Spinal cord (tissue), 10 donors: ENCODE data around the gene MYL4. TPM values are rescaled to one million over a fixed set of nuclear protein-coding genes. Genes with fewer than 3 reads are reported as not detected.

ENCODE experiments used
- DNase-seq, 6 donors: peaks; one replicate each; pipeline versions ENCODE4 v3.0.0 to v3.0.0-alpha.2; 2013 to 2015; ENCODE audit warnings: low spot score in 6 of 6, low read depth in 4 of 6
- H3K27ac ChIP-seq: one replicate; pipeline ENCODE4 v1.5.1; 2013; ENCODE audit warnings: low read depth, low read length, control low read depth
- H3K27me3 ChIP-seq: one replicate; pipeline ENCODE4 v1.6.1; 2013; ENCODE audit warnings: low read length; ENCODE audit not compliant: control insufficient read depth, insufficient read depth
- H3K36me3 ChIP-seq: one replicate; pipeline ENCODE4 v1.6.1; 2013; ENCODE audit warnings: low read length; ENCODE audit not compliant: control insufficient read depth, insufficient read depth
- H3K4me1 ChIP-seq: one replicate; pipeline ENCODE4 v1.6.1; 2013; ENCODE audit warnings: low read length; ENCODE audit not compliant: control insufficient read depth, insufficient read depth
- H3K4me3 ChIP-seq: one replicate; pipeline ENCODE4 v1.5.1; 2013; ENCODE audit warnings: low read depth, low read length, control low read depth
- H3K9me3 ChIP-seq: one replicate; pipeline ENCODE4 v1.6.1; 2013; ENCODE audit warnings: low read length; ENCODE audit not compliant: control insufficient read depth, insufficient read depth
- WGBS: methylation state at CpG from one replicate; pipeline ENCODE4 v1.1.5; 2013; ENCODE audit warnings: missing lambda C conversion rate; ENCODE audit not compliant: insufficient coverage; 5-methylcytosine and 5-hydroxymethylcytosine counted together
- polyA plus RNA-seq, 2 donors: library from polyadenylated mRNA; unstranded; fragments of 120-200 nt; gene quantifications; one replicate each; pipeline ENCODE4 v1.2.1, GENCODE V29; 2013; ENCODE audit not compliant: insufficient read length in 2 of 2
- total RNA-seq, 2 donors: library from RNA; depleted of rRNA in 1 of 2; stranded (reverse); fragments of 120-200 nt in 1 of 2; fragments of >200 nt in 1 of 2; gene quantifications; one replicate each; pipeline versions ENCODE4 v1.2.3 to v1.2.4, GENCODE V29; 2013 to 2014
- donor health status: healthy.

Gene MYL4
- total and polyA plus RNA-seq, 4 donors: 1.5 to 12.5 (median 4.7) TPM

DNA sequence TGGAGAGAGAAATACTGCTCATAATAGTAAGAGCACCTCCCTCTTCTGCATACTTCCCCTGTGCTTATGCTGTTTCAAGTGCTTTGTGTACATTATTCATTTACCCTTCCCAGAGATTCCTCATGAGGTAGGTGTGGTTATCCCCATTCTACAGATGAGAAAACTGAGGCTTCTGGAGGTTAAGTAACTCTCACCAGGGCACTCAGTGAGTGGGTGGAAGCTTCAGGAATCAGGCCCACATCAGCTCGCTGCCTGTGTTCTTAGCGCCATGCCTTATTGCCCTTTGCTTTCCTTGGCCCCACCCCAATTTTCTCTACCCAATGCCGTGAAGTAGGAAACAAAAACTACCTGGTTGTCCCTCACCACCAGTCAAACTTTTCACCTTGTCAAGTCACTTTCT lies 26.4 kb downstream of the MYL4 start:
- Histone ChIP-seq H3K9me3 (no peaks in the 10 kb centered on the region), H3K27me3 (peaks cover under 1% of the 10 kb centered on the region), H3K4me1 (peaks cover 8% of the 10 kb centered on the region), H3K4me3 (no peak overlapping the region), H3K27ac (no peak overlapping the region), H3K36me3 (no peaks in the 10 kb centered on the region)
- whole genome bisulfite sequencing: 92% methylated on average over 3 of the region's 3 CpGs
- no peak for DNase-seq

DNA sequence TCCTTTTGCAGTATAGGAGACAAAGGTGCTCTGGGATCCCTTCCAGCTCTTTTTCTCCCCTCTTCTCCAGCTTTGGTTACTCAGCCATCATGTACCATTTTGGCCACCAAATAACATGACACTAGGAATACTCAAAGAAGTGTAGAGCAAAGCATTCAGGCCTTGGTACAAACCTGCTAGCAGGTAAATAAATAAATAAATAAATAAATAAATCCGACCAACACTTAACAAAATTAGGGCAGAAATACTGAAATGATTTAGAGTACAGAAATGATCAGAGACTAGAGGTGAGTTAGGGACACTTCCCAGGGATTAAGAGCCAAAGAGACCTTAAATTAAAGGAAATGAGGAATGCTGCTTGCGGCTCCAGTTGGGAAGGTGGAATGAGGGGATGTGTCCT lies 26.8 kb downstream of the MYL4 start:
- Histone ChIP-seq H3K36me3 (no peaks in the 10 kb centered on the region), H3K4me3 (no peak overlapping the region), H3K27me3 (no peaks in the 10 kb centered on the region), H3K27ac (no peak overlapping the region), H3K9me3 (no peaks in the 10 kb centered on the region), H3K4me1 (peaks cover 8% of the 10 kb centered on the region)
- 100% methylated on average over 1 of the region's 2 CpGs for WGBS
- no peak for DNase-seq

DNA sequence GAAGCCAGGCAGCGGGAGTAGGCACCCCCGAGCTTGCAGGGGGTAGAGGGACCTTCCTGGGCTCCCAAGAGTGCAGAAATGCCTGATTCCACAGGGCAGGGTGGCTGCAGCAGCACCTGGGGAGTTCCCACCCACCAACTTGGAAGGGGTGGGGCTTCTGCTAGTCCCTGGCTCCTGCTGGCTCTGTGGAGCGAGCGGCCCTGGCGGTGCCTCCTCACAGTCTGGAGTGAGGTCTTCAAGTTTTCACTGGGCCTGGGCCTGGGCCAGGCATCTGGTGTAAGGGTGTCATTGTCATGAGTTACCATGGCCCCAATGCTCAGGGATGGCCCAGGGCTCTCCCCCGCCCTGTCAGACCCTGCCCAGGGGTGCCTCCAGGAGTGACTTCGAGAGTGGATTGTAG lies 28.7 kb downstream of the MYL4 start:
- peaks cover 8% of the 10 kb centered on the region for H3K4me1 ChIP-seq
- H3K36me3 ChIP-seq: no peaks in the 10 kb centered on the region
- H3K27me3 ChIP-seq: no peaks in the 10 kb centered on the region
- no peak for DNase-seq
- no peak overlapping the region for H3K27ac ChIP-seq
- WGBS: 100% methylated on average over 4 of the region's 7 CpGs
- no peaks in the 10 kb centered on the region for H3K9me3 ChIP-seq
- no peak overlapping the region for H3K4me3 ChIP-seq

DNA sequence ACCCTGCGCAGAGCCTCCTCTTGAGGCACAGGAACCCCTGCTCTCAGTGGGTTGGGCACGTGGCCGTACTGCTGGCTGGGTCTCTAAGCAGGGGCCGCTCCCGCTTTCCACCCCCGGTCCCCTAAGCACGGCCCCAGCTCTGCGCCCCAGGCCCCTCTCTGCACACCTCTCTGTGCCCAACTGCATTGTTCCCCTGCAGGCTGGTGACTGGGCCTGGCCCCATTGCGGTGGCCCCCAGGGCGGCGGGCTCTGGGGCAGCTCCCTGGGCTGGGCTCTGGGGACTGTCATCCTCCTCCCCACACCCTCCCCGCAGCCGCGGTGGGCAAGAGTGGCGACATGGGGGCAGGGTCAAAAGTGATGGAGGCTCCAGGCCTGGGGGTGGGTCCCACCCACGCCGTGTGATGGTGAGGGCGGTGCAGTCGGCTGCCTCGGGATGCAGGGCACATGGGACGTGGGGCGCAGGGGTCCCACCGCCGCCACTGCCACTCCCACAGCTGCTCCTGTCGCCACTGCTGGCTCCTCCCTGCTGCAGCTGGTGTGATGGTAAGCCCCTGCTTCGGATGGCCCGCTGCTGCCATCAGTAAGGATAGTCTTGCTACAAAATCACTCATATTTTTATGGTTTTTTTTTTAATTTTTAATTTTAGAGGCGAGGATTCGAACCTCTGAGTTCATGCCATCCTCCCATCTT lies 29.3 kb downstream of the MYL4 start:
- no peaks in the 10 kb centered on the region for H3K9me3 ChIP-seq
- H3K4me1 ChIP-seq: peaks cover 8% of the 10 kb centered on the region
- H3K4me3 ChIP-seq: no peak overlapping the region
- DNase-seq: no peak
- WGBS: 88% methylated on average over 16 of the region's 29 CpGs
- no peak overlapping the region for H3K27ac ChIP-seq
- no peaks in the 10 kb centered on the region for H3K27me3 ChIP-seq
- H3K36me3 ChIP-seq: no peaks in the 10 kb centered on the region

GRCh38 chr17:47239619-47239966 lies 30.4 kb downstream of the MYL4 start:
- Histone ChIP-seq H3K9me3 (no peaks in the 10 kb centered on the region), H3K27ac (peak overlapping the region; percentile 70), H3K4me1 (peaks cover 8% of the 10 kb centered on the region), H3K4me3 (no peak overlapping the region), H3K36me3 (no peaks in the 10 kb centered on the region), H3K27me3 (no peaks in the 10 kb centered on the region)
- DNase-seq: no peak
- 70% methylated on average over 7 of the region's 7 CpGs for WGBS

DNA sequence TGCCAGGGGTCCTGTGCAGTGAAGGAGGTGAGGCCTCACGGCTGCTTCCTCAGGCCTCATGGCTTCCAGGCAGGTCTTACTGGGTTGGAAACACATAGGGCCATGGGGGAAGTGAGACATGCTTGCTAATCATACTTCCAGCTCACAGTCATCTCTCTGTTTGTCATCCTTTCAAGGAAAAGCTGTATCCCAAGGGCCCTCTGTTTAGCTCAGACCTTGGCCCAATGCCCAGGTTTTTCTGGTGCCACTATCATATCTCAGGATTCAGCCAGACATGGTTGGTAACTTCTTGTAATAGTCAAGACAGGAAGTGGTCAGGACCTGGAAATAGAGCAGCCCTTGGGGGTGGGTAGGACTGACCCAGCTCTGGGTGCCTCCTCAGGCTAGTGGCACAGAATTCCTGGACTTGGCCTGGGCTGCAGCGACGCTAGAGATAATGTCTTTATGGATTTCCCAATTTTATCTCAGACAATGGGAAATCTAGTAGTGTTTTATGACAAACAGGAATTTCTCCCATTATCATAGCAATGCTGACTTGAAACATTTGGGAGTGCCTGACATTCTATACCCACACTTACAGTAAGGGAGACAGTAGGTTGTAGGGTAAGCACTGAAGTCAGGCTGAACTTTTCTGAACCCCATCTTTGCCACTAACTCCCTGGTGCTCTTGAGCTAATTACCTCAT lies 31.0 kb downstream of the MYL4 start:
- peak overlapping the region; percentile 70 for H3K27ac ChIP-seq
- H3K9me3 ChIP-seq: no peaks in the 10 kb centered on the region
- DNase-seq: peak in 4 of 6 donors; percentile 31 to 75 (median 48)
- peaks cover 8% of the 10 kb centered on the region for H3K4me1 ChIP-seq
- WGBS: 29% methylated on average over 1 of the region's 3 CpGs
- H3K4me3 ChIP-seq: no peak overlapping the region
- H3K27me3 ChIP-seq: no peaks in the 10 kb centered on the region
- H3K36me3 ChIP-seq: no peaks in the 10 kb centered on the region

GRCh38 chr17:47240806-47241205 lies 31.7 kb downstream of the MYL4 start:
- H3K27ac ChIP-seq: no peak overlapping the region
- H3K36me3 ChIP-seq: no peaks in the 10 kb centered on the region
- no peaks in the 10 kb centered on the region for H3K27me3 ChIP-seq
- H3K4me1 ChIP-seq: peaks cover 8% of the 10 kb centered on the region
- no peak overlapping the region for H3K4me3 ChIP-seq
- H3K9me3 ChIP-seq: no peaks in the 10 kb centered on the region
- 60% methylated on average over 2 of the region's 3 CpGs for WGBS
- DNase-seq: no peak

DNA sequence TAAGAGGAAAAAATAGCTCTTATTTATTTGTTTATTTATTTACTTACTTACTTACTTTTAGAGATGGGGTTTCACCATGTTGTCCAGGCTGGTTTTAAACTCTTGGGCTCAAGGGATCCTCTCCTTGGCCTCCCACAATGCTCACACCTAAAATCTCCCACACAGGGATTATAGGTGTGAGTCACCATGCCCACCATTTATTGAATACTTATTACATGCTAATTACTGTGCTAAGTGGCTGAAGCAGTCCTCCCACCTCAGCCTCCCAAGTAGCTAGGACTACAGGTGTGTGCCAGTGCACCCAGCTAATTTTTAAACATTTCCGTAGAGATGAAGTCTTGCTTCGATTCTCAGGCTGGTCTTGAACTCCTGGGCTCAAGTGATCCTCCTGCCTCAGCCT lies 33.5 kb downstream of the MYL4 start:
- 100% methylated on average over 1 of the region's 2 CpGs for WGBS
- Histone ChIP-seq H3K27ac (no peak overlapping the region), H3K9me3 (no peaks in the 10 kb centered on the region), H3K4me3 (no peak overlapping the region), H3K4me1 (peaks cover 8% of the 10 kb centered on the region), H3K36me3 (no peaks in the 10 kb centered on the region), H3K27me3 (no peaks in the 10 kb centered on the region)
- no peak for DNase-seq

DNA sequence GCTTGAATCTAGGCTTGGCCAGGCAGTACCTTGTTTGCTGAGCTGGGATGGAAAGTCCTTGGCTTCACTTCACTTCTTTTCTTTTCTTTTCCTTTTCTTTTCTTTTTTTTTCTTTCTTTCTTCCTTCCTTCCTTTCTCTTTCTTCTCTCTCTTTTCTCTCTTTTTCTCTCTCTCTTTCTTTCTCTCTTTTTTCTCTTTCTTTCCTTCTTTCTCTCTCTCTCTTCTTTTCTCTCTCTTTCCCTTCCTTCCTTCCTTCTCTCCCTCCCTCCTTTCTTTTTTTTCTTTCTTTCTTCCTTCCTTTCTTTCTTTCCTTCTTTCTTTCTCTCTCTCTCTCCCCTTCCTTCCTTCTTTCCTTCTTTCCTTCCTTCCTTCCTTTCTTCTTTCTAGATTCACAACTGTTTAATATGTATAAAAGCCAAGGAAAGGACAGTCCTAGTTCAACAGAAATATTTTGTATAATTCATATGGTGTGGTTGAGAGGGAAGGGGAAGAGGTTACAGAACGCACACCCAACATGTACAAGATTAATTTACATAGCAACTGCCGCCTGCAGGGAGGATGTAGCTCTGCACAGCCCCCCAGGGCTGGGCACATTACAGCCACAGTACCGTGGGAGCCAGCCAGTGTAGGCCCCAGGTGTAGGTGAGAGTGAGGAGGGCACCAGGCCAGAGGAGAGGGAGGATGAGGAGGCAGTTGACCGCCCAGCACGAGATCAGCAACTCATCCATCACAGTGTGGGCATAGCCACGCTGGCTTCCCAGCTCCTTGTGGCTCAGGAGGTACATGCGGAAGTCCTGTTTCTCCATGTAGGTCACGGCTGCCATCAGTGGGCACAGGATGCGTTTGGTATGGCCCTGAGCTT lies 34.8 kb downstream of the MYL4 start:
- Histone ChIP-seq H3K4me1 (peaks cover 8% of the 10 kb centered on the region), H3K36me3 (no peaks in the 10 kb centered on the region), H3K9me3 (no peaks in the 10 kb centered on the region), H3K4me3 (no peak overlapping the region), H3K27ac (no peak overlapping the region), H3K27me3 (no peaks in the 10 kb centered on the region)
- WGBS: 87% methylated on average over 7 of the region's 9 CpGs
- DNase-seq: no peak
